Measurements from ENCODE around the gene CCDC57.

The CCDC57 gene

GRCh38 chr17:82221341-82221902 lies 8.8 kb upstream of the CCDC57 start:
- Histone ChIP-seq H3K9ac (ENCODE audit: low read length) (no peak overlapping the region), H3K36me3 (ENCODE audit: control insufficient read depth in 1 of 2, insufficient read depth in 2 of 2, low read depth in 1 of 2, low read length in 2 of 2) (no peaks in the 10 kb centered on the region), H3K79me1 (replicated peaks; ENCODE audit: low read length, poor library complexity, severe bottlenecking) (peaks cover 8% of the 10 kb centered on the region), H3K4me1 (ENCODE audit: control insufficient read depth, insufficient read depth, low read depth, low read length) (peaks cover 41% of the 10 kb centered on the region), H4K91ac (ENCODE audit: low read length) (no peak overlapping the region), H3K4me3 (ENCODE audit: insufficient read depth in 1 of 2, low read depth in 1 of 2, low read length in 2 of 2) (no peak overlapping the region), H3K4me2 (ENCODE audit: low read length, poor library complexity, severe bottlenecking) (no peak overlapping the region), H3K9me3 (ENCODE audit: control insufficient read depth, low read length) (no peaks in the 10 kb centered on the region), H3K18ac (ENCODE audit: low read depth in 1 of 2, low read length in 2 of 2) (no peak overlapping the region), H2BK15ac (ENCODE audit: low read depth, poor library complexity, severe bottlenecking) (no peak overlapping the region), H2AK5ac (ENCODE audit: low read length, severe bottlenecking) (no peak overlapping the region), H3K4ac (ENCODE audit: low read depth in 1 of 2, low read length in 2 of 2) (peak overlapping the region in 1 of 2 experiments; percentile 47), H3K27ac (ENCODE audit: low read length, poor library complexity, severe bottlenecking) (no peak overlapping the region), H4K8ac (ENCODE audit: low read length) (peak overlapping the region; percentile 76), H3K23ac (ENCODE audit: low read length in 2 of 2) (peak overlapping the region in 1 of 2 experiments; percentile 36), H2BK12ac (ENCODE audit: low read length in 2 of 2) (no peak overlapping the region), H2AFZ (ENCODE audit: low read depth, low read length) (no peak overlapping the region), H2BK5ac (ENCODE audit: low read depth, low read length, poor library complexity, severe bottlenecking) (no peak overlapping the region), H3K14ac (ENCODE audit: low read length in 2 of 2) (no peak overlapping the region), H2BK120ac (ENCODE audit: low read depth, low read length) (peak overlapping the region; percentile 50), H3K27me3 (ENCODE audit: control insufficient read depth in 1 of 2, insufficient read depth in 1 of 2, low read length in 2 of 2) (no peaks in the 10 kb centered on the region)
- 77% methylated on average over 10 of the region's 10 CpGs for WGBS
- no peak for DNase-seq

DNA sequence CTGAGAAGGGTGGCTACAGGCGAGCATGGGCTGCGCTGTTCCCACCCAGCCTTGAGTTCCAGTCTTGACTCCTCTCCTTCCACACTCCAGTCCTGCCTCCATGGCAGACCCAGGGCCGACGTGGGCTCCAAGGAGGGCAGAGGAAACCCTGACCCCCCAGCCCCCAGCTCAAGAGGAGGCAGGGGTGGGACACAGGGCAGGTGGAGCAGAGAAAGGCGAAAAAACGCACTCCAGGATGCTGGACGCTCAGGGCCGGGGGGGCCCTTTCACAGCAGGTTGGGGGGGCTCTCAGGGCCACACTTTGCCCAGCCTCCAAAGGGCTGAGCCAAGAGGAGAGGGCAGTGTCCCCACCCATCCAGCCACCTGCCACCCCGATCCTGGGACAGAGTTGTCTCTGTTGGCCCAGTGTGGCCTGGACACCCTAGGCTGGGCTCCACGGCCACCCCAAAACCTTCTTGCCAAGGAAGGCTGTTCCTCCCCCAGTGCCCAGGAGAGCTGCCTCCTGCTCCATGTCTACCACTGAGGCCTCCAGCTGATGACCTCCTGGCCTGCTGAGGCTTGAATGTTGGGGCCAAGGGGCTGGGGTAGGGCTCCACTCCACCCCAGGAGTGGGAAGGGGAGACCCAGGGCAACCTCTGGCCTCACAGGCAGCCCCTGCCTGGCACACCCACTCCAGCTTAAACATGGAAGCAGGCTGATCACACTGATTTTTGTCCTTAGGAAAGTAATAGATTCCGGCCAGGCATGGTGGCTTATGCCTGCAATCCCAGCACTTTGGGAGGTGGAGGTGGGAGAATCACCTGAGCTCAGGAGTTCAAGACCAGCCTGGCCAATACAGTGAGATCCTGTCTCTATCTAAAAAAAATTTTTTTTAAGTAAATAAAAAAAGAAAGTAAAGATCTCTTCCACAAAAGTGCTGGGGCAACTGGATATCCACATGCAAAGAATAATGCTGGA lies 7.4 kb upstream of the CCDC57 start:
- no peaks in the 10 kb centered on the region for H3K9me3 ChIP-seq (ENCODE audit: control insufficient read depth, low read length)
- H2AK5ac ChIP-seq (ENCODE audit: low read length, severe bottlenecking), result no peak overlapping the region
- H2BK5ac ChIP-seq (ENCODE audit: low read depth, low read length, poor library complexity, severe bottlenecking), result no peak overlapping the region
- no peak overlapping the region for H3K4me3 ChIP-seq (ENCODE audit: insufficient read depth in 1 of 2, low read depth in 1 of 2, low read length in 2 of 2)
- peak overlapping the region; percentile 15 to 61 for H3K18ac ChIP-seq (ENCODE audit: low read depth in 1 of 2, low read length in 2 of 2)
- H4K8ac ChIP-seq (ENCODE audit: low read length), result no peak overlapping the region
- H3K14ac ChIP-seq (ENCODE audit: low read length in 2 of 2), result no peak overlapping the region
- H3K79me1 ChIP-seq (replicated peaks; ENCODE audit: low read length, poor library complexity, severe bottlenecking), result peaks cover 8% of the 10 kb centered on the region
- no peak overlapping the region for H3K9ac ChIP-seq (ENCODE audit: low read length)
- H2AFZ ChIP-seq (ENCODE audit: low read depth, low read length), result no peak overlapping the region
- H3K4me1 ChIP-seq (ENCODE audit: control insufficient read depth, insufficient read depth, low read depth, low read length), result peaks cover 42% of the 10 kb centered on the region
- H3K36me3 ChIP-seq (ENCODE audit: control insufficient read depth in 1 of 2, insufficient read depth in 2 of 2, low read depth in 1 of 2, low read length in 2 of 2), result peaks cover 0 to 2% of the 10 kb centered on the region in 2 experiments
- 88% methylated on average over 9 of the region's 11 CpGs for WGBS
- no peak overlapping the region for H3K27ac ChIP-seq (ENCODE audit: low read length, poor library complexity, severe bottlenecking)
- peak overlapping the region; percentile 31 for H2BK15ac ChIP-seq (ENCODE audit: low read depth, poor library complexity, severe bottlenecking)
- H4K91ac ChIP-seq (ENCODE audit: low read length), result peak overlapping the region; percentile 91
- peak overlapping the region; percentile 24 to 62 for H3K4ac ChIP-seq (ENCODE audit: low read depth in 1 of 2, low read length in 2 of 2)
- peak overlapping the region; percentile 97 for H2BK120ac ChIP-seq (ENCODE audit: low read depth, low read length)
- H3K27me3 ChIP-seq (ENCODE audit: control insufficient read depth in 1 of 2, insufficient read depth in 1 of 2, low read length in 2 of 2), result no peaks in the 10 kb centered on the region
- no peak for DNase-seq
- H3K23ac ChIP-seq (ENCODE audit: low read length in 2 of 2), result no peak overlapping the region
- H3K4me2 ChIP-seq (ENCODE audit: low read length, poor library complexity, severe bottlenecking), result no peak overlapping the region
- H2BK12ac ChIP-seq (ENCODE audit: low read length in 2 of 2), result peak overlapping the region; percentile 69 to 100

DNA sequence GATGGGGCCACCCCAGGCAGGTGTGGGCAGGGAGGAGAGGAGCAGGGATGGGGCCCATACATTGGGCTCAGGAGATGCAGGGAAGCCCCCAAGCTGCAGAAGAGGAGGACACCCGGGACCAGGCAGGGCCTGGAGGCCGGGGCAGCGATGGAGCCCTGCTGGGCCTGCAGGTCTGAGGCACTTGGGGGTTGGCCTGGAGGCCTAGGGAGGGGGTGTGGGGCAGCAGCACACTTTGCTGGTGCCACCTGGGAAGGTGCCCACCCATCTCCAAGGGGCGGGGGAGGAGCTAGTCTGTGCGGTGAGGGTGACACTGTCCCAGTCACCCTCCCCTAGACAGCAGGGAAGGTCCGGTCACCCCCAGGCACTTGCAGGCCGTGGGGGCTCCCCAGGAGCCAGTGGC lies 6.4 kb upstream of the CCDC57 start:
- Histone ChIP-seq H3K27me3 (ENCODE audit: control insufficient read depth in 1 of 2, insufficient read depth in 1 of 2, low read length in 2 of 2) (no peaks in the 10 kb centered on the region), H3K27ac (ENCODE audit: low read length, poor library complexity, severe bottlenecking) (no peak overlapping the region), H3K4me2 (ENCODE audit: low read length, poor library complexity, severe bottlenecking) (no peak overlapping the region), H3K4me1 (ENCODE audit: control insufficient read depth, insufficient read depth, low read depth, low read length) (peaks cover 47% of the 10 kb centered on the region), H2BK15ac (ENCODE audit: low read depth, poor library complexity, severe bottlenecking) (peak overlapping the region; percentile 66), H2BK120ac (ENCODE audit: low read depth, low read length) (peak overlapping the region; percentile 97), H3K9me3 (ENCODE audit: control insufficient read depth, low read length) (no peaks in the 10 kb centered on the region), H3K36me3 (ENCODE audit: control insufficient read depth in 1 of 2, insufficient read depth in 2 of 2, low read depth in 1 of 2, low read length in 2 of 2) (peaks cover 0 to 2% of the 10 kb centered on the region in 2 experiments), H3K79me1 (replicated peaks; ENCODE audit: low read length, poor library complexity, severe bottlenecking) (peaks cover 8% of the 10 kb centered on the region), H3K4me3 (ENCODE audit: insufficient read depth in 1 of 2, low read depth in 1 of 2, low read length in 2 of 2) (no peak overlapping the region), H3K14ac (ENCODE audit: low read length in 2 of 2) (peak overlapping the region in 1 of 2 experiments; percentile 87), H2BK5ac (ENCODE audit: low read depth, low read length, poor library complexity, severe bottlenecking) (peak overlapping the region; percentile 24), H3K4ac (ENCODE audit: low read depth in 1 of 2, low read length in 2 of 2) (peak overlapping the region; percentile 69 to 100), H2BK12ac (ENCODE audit: low read length in 2 of 2) (peak overlapping the region; percentile 95 to 100), H2AFZ (ENCODE audit: low read depth, low read length) (no peak overlapping the region), H2AK5ac (ENCODE audit: low read length, severe bottlenecking) (peak overlapping the region; percentile 95), H3K18ac (ENCODE audit: low read depth in 1 of 2, low read length in 2 of 2) (peak overlapping the region; percentile 90), H4K8ac (ENCODE audit: low read length) (peak overlapping the region; percentile 92), H3K9ac (ENCODE audit: low read length) (no peak overlapping the region), H3K23ac (ENCODE audit: low read length in 2 of 2) (no peak overlapping the region), H4K91ac (ENCODE audit: low read length) (peak overlapping the region; percentile 91)
- no peak for DNase-seq
- WGBS, result over 99% methylated on average over 7 of the region's 7 CpGs
